ENCODE data around the gene ZNF639. TPM values are rescaled to one million over a fixed set of nuclear protein-coding genes. Genes with fewer than 3 reads are reported as not detected.

ZNF639 gene
- total RNA-seq, 1 donor from 2014 or later, result 47.3 TPM

GRCh38 chr3:179309225-179310078, 13.4 kb upstream of the ZNF639 start:
- no peak for DNase-seq (ENCODE audit: low read depth, low spot score)

GRCh38 chr3:179318876-179319275, 4.0 kb upstream of the ZNF639 start:
- DNase-seq (ENCODE audit: low read depth, low spot score), result no peak

- DNase-seq (ENCODE audit: low read depth, low spot score), result no peak
Observed at GRCh38 chr3:179321668-179322285, 1.1 kb upstream of the ZNF639 start.

GRCh38 chr3:179323197-179324110, 623 bp downstream of the ZNF639 start:
- no peak for DNase-seq (ENCODE audit: low read depth, low spot score)

DNA sequence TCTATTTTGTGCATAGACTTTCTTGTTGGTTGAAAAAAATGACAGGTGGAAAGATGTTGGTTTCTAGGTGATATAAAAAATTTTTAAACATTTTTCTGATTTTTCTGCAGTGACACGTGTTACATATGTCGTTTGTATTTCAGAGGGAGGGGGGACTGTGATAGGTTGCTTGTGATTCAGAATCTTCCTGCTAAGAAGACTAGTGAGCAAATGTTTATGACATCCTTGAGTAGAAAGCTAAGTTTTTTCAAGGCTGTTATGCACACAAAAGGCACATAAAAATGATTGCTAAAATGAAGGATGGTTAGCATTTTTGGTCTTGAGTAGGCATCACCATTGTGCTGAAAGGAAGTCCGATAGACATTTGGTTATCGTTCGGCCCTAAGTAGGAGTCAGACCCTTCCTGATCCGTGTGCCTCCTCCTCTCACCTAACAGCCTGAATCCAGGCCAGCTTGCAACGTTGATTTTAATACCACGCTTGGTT, 1.5 kb downstream of the ZNF639 start:
- DNase-seq (ENCODE audit: low read depth, low spot score), result no peak

DNA sequence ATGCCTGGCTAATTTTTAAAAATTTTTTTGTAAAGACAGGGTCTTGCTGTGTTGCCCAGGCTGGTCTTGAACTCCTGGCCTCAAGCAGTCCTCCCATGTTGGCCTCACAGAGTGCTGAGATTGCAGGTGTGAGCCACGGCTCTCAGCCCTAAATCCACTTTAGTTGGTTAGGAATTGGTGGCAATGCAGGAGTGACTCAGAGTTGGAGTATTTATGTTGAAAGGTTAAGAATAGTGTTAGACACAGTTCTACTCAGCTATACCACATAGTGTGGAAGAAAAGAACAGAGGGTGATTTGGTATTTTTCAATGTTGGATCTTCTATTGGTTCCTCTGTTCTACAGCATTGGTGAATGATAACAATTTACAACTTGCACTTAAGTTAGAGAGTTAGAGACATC, 7.6 kb downstream of the ZNF639 start:
- DNase-seq (ENCODE audit: low read depth, low spot score), result no peak

GRCh38 chr3:179332240-179332639, 9.4 kb downstream of the ZNF639 start:
- no peak for DNase-seq (ENCODE audit: low read depth, low spot score)

DNA sequence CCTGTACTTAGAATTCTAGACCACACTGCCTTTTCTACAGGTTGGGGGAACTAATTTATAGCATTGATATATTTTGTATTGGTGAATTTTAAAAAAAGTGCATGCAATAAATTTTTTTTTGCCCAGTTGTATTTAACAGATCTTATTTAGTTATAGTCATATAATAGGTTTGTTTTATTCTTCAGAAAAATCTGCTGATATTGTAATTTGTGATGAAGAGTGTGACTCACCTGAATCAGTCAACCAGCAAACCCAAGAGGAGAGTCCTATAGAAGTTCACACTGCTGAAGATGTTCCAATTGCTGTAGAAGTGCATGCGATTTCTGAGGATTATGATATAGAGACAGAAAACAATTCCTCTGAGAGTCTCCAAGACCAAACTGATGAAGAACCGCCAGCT, 10.3 kb downstream of the ZNF639 start:
- DNase-seq (ENCODE audit: low read depth, low spot score), result no peak

- no peak for DNase-seq (ENCODE audit: low read depth, low spot score)
Observed at GRCh38 chr3:179336345-179336929, 13.6 kb downstream of the ZNF639 start.

DNA sequence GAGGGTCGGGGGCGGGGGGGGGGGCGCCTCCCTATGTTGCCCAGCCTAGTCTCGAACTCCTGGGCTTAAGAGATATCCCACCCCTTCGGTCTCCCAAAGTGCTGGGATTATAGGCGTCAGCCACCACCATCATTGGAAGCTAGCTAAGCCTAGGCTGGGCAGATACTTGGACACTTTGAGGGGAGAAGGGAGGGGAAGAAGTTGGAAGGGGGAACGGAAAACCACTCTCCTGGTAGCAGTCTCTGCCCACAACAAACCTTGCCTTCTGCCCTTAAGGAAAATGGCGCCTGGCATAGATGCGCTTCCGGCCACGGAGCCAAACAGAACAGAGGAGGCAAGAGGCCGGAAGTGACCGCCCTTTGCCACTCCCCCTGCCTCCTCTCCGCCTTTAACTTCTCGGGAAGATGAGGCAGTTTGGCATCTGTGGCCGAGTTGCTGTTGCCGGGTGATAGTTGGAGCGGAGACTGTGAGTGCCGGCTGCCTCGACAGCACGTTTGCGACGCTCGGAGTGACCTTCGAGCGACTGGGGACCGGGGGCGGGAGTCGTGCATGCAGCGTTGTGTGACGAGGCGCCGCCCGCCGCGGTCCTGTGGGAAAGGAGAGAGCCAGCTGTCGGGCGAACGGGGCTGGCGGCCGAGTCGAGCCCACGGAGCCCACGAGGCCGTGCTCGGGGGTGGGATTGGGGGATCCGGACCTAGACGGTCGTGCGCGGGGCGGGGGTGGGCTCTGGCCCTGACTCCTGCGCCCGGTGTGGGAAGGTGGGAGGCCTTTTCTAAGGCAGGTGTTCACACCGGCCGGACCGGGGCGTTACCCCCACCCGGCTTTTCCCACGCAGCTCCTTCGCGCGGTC, 24.7 kb downstream of the ZNF639 start, which contains the start of gene MFN1:
TSS of gene MFN1 (plus strand) at position 365 of the 850 bp plus-strand sequence. CDS start 1,143 bp downstream, outside the sequence.
- DNase-seq (ENCODE audit: low read depth, low spot score), result peak; percentile 86

GRCh38 chr3:179348325-179349013, 25.6 kb downstream of the ZNF639 start:
- no peak for DNase-seq (ENCODE audit: low read depth, low spot score)

- no peak for DNase-seq (ENCODE audit: low read depth, low spot score)
Observed at GRCh38 chr3:179355996-179356395, 33.2 kb downstream of the ZNF639 start.

DNA sequence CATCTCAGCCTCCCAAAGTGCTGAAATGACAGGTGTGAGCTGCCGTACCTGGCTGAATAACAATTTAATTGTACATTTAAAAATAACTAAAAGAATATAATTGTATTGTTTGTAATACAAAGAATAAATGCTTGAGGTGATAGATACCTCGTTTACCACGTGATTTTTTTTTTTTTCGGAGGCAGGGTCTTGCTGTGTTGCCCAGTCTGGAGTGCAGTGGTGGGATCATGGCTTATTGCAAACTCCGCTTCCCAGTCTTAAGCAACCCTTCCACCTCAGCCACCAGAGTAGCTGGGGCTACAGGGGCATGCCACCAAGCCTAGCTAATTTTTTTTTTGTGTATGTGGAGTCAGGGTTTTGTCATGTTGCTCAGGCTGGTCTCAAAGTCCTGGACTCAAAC, 40.5 kb downstream of the ZNF639 start:
- DNase-seq (ENCODE audit: low read depth, low spot score), result no peak

DNA sequence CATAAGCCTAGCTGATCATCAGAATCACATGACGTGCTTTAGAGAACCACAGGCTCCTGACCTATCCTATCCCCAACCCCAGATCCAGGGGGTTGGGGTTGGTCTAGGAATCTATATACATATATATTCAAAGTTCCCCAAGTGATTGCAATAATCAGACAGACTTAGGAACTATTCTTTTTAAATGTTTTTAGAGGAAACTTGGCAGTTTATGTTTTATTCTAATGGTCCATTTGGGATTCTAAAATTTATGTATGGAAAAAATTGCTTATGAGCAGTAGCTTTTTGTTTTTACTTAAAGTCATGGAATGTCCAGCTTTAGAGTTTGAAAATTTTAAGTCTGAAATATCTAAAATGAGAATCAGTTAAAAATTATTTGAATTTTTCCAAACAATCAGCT, 46.8 kb downstream of the ZNF639 start:
- no peak for DNase-seq (ENCODE audit: low read depth, low spot score)

- DNase-seq (ENCODE audit: low read depth, low spot score), result no peak
Observed at GRCh38 chr3:179373938-179374337, 51.1 kb downstream of the ZNF639 start.

GRCh38 chr3:179375091-179375999, 52.5 kb downstream of the ZNF639 start:
- DNase-seq (ENCODE audit: low read depth, low spot score), result no peak

- DNase-seq (ENCODE audit: low read depth, low spot score), result no peak
Observed at GRCh38 chr3:179376474-179376873, 53.6 kb downstream of the ZNF639 start.
